GM19193 (cell line): ENCODE data around the gene L3MBTL2.

Experiments used
- POLR2A ChIP-seq: IDR thresholded peaks from 4 replicates; pipeline ENCODE4 v1.6.1; 2011; ENCODE audit not compliant: insufficient read depth, insufficient read length; ENCODE audit errors: extremely low read depth

The L3MBTL2 gene

GRCh38 chr22:41248314-41248713 is 43.2 kb downstream of the L3MBTL2 start:
- no peak for TF ChIP-seq POLR2A

- no peak for TF ChIP-seq POLR2A
These were observed 43.6 kb downstream of the L3MBTL2 start for GRCh38 chr22:41248758-41249157.

GRCh38 chr22:41249442-41249841 is 44.3 kb downstream of the L3MBTL2 start:
- TF ChIP-seq POLR2A, result no peak

GRCh38 chr22:41250127-41250526 is 45.0 kb downstream of the L3MBTL2 start:
- no peak for TF ChIP-seq POLR2A

- no peak for TF ChIP-seq POLR2A
These were observed 47.3 kb downstream of the L3MBTL2 start for GRCh38 chr22:41252365-41252764.

- no peak for TF ChIP-seq POLR2A
These were observed 49.1 kb downstream of the L3MBTL2 start for GRCh38 chr22:41254230-41254629.

GRCh38 chr22:41256254-41257253 is 51.4 kb downstream of the L3MBTL2 start:
- no peak for TF ChIP-seq POLR2A

GRCh38 chr22:41257696-41258095 is 52.6 kb downstream of the L3MBTL2 start:
- no peak for TF ChIP-seq POLR2A

- no peak for TF ChIP-seq POLR2A
These were observed 55.8 kb downstream of the L3MBTL2 start for GRCh38 chr22:41260871-41261270.

- TF ChIP-seq POLR2A, result no peak
These were observed 56.6 kb downstream of the L3MBTL2 start for GRCh38 chr22:41261541-41262249.

- TF ChIP-seq POLR2A, result no peak
These were observed 57.2 kb downstream of the L3MBTL2 start for GRCh38 chr22:41262250-41262765.

GRCh38 chr22:41263704-41264103 is 58.6 kb downstream of the L3MBTL2 start:
- TF ChIP-seq POLR2A, result no peak

- TF ChIP-seq POLR2A, result no peak
These were observed 59.4 kb downstream of the L3MBTL2 start for GRCh38 chr22:41264408-41264941.

GRCh38 chr22:41267958-41268357 is 62.8 kb downstream of the L3MBTL2 start:
- no peak for TF ChIP-seq POLR2A

- TF ChIP-seq POLR2A, result no peak
These were observed 66.7 kb downstream of the L3MBTL2 start for GRCh38 chr22:41271787-41272186.
